Fibroblast of lung (primary cell): Measurements from ENCODE around the gene PIP4K2A. TPM values are rescaled to one million over a fixed set of nuclear protein-coding genes. Genes with fewer than 3 reads are reported as not detected.

Experiments
- DNase-seq, 2 donors: peaks; one replicate each; pipeline versions ENCODE4 v3.0.0 to v3.0.0-alpha.2; 2010; ENCODE audit warnings: low read depth in 2 of 2
- H2AFZ ChIP-seq: 2 replicates; pipeline ENCODE4 v1.5.1; 2012; ENCODE audit warnings: low read length, control low read depth, inconsistent platforms
- H3K27ac ChIP-seq: 2 replicates; pipeline ENCODE4 v1.5.1; 2011; ENCODE audit warnings: low read length, control low read depth; ENCODE audit not compliant: insufficient read depth
- H3K27me3 ChIP-seq: 2 replicates; pipeline ENCODE4 v1.5.1; 2011; ENCODE audit warnings: mild to moderate bottlenecking, low read length; ENCODE audit not compliant: control insufficient read depth, insufficient read depth
- H3K36me3 ChIP-seq: 2 replicates; pipeline ENCODE4 v1.5.1; 2011; ENCODE audit warnings: low read length; ENCODE audit not compliant: control insufficient read depth, insufficient read depth
- H3K4me1 ChIP-seq: 2 replicates; pipeline ENCODE4 v1.5.1; 2011; ENCODE audit warnings: low read length; ENCODE audit not compliant: control insufficient read depth, insufficient read depth; ENCODE audit errors: extremely low read depth
- H3K4me2 ChIP-seq: 2 replicates; pipeline ENCODE4 v1.5.1; 2011; ENCODE audit warnings: low read length, control low read depth; ENCODE audit not compliant: insufficient read depth; ENCODE audit errors: extremely low read depth
- H3K4me3 ChIP-seq, 4 experiments: fragments of 200-600 bp in 1 of 4; sonication (generic) in 1 of 4; replicated peaks in 1 of 4; 2 replicates each; pipeline ENCODE4 v1.5.1; 2011 to 2016; ENCODE audit warnings: low read length in 4 of 4, low read depth in 3 of 4, mild to moderate bottlenecking in 3 of 4, control low read depth in 2 of 4, inconsistent platforms in 1 of 4, mixed read lengths in 1 of 4; ENCODE audit not compliant: insufficient read depth in 1 of 4; ENCODE audit errors: control extremely low read depth in 1 of 4
- H3K79me2 ChIP-seq: 2 replicates; pipeline ENCODE4 v1.5.1; 2012; ENCODE audit warnings: mild to moderate bottlenecking, low read length, inconsistent platforms; ENCODE audit not compliant: control insufficient read depth, insufficient read depth
- H3K9ac ChIP-seq: 2 replicates; pipeline ENCODE4 v1.5.1; 2011; ENCODE audit warnings: mild to moderate bottlenecking, low read length, control low read depth; ENCODE audit not compliant: insufficient read depth
- H3K9me3 ChIP-seq: 2 replicates; pipeline ENCODE4 v1.5.1; 2012; ENCODE audit warnings: low read depth, low read length; ENCODE audit not compliant: control insufficient read depth, insufficient read depth
- H4K20me1 ChIP-seq: 2 replicates; pipeline ENCODE4 v1.5.1; 2011; ENCODE audit warnings: low read length; ENCODE audit not compliant: control insufficient read depth, insufficient read depth; ENCODE audit errors: extremely low read depth
- EZH2 ChIP-seq: IDR thresholded peaks from 2 replicates; pipeline ENCODE4 v1.5.1; 2012; ENCODE audit warnings: low read length, control low read depth, mild to moderate bottlenecking; ENCODE audit errors: missing control alignments
- polyA plus RNA-seq, 2 donors: library from polyadenylated mRNA; depleted of rRNA in 1 of 2; stranded (reverse) in 1 of 2; unstranded in 1 of 2; fragments of >200 nt; gene quantifications; 2 replicates each; pipeline ENCODE4 v1.2.1, GENCODE V29; 2011 to 2012; ENCODE audit warnings: missing spikeins in 1 of 2
- total RNA-seq: library from RNA; depleted of rRNA; stranded (reverse); fragments of >200 nt; gene quantifications from 2 replicates; pipeline ENCODE4 v1.2.1, GENCODE V29; 2014
- TF ChIP-seq, protein P1 (sequence below), 2 donors: IDR thresholded peaks in 1 of 2; conservative IDR thresholded peaks in 1 of 2; 1 replicate in 1 of 2; 2 replicates in 1 of 2; pipeline ENCODE4 v1.5.1; 2011 to 2012; ENCODE audit warnings: low read length in 2 of 2, control low read depth in 1 of 2, inconsistent platforms in 1 of 2, low read depth in 1 of 2, mild to moderate bottlenecking in 1 of 2

PIP4K2A gene
- total and polyA plus RNA-seq, 2 donors (not counting 1 experiment from before 2014, with no cell fraction given), result 28.5 to 40.0 TPM

DNA sequence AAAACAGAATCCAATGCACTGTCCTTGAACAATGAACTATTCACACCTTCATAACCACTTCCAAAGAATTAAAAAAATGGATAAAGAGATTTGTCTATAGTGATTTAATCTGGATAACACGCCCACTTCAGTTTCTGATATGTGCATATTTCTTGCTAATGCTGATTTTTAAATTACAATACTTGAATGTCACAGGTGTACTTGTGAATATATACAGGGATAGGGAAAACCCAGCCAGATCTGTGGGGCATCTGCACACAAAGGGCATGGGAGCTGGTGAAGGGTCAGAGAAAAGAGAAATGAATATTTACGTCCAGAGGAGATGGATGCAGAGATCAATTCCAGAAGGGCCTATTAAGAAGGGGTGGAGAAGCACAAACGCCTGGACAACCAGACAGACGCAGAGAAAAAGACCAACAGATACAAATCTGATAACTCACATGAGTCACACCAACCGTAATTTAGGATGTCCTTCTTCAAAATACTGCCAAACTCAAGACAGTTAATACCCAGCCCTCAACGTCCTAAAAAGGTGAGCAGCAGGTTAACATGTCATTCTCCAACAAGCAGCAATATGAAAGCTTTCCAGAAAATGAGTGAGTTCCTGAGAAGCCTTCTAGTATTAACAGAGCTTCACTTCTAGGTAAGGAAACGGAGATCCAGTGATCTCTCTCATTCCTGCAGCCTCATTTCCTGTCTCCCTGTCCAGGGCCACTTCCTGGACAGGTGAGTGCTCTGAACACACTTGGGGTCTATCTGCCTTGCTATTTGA lies 41.9 kb downstream of the PIP4K2A start:
- DNase-seq, result peak in 1 of 2 donors; percentile 10
- H4K20me1 ChIP-seq, result no peaks in the 10 kb centered on the region
- H3K27ac ChIP-seq, result no peak overlapping the region
- H3K4me1 ChIP-seq, result no peaks in the 10 kb centered on the region
- H3K79me2 ChIP-seq, result peaks cover 46% of the 10 kb centered on the region
- H2AFZ ChIP-seq, result no peak overlapping the region
- TF ChIP-seq EZH2, result no peak
- TF ChIP-seq, protein P1, sequence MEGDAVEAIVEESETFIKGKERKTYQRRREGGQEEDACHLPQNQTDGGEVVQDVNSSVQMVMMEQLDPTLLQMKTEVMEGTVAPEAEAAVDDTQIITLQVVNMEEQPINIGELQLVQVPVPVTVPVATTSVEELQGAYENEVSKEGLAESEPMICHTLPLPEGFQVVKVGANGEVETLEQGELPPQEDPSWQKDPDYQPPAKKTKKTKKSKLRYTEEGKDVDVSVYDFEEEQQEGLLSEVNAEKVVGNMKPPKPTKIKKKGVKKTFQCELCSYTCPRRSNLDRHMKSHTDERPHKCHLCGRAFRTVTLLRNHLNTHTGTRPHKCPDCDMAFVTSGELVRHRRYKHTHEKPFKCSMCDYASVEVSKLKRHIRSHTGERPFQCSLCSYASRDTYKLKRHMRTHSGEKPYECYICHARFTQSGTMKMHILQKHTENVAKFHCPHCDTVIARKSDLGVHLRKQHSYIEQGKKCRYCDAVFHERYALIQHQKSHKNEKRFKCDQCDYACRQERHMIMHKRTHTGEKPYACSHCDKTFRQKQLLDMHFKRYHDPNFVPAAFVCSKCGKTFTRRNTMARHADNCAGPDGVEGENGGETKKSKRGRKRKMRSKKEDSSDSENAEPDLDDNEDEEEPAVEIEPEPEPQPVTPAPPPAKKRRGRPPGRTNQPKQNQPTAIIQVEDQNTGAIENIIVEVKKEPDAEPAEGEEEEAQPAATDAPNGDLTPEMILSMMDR (conservative IDR thresholded peaks at IDR 0.05 in 1 of 2, IDR thresholded peaks at IDR 0.05 in 1 of 2; ENCODE audit: low read depth in 1 of 2, low read length in 2 of 2), result no peak
- H3K27me3 ChIP-seq, result no peaks in the 10 kb centered on the region
- H3K4me2 ChIP-seq, result no peak overlapping the region
- H3K36me3 ChIP-seq, result no peaks in the 10 kb centered on the region
- no peaks in the 10 kb centered on the region for H3K9me3 ChIP-seq
- H3K4me3 ChIP-seq, result no peak overlapping the region
- H3K9ac ChIP-seq, result no peak overlapping the region

- Histone ChIP-seq H3K9ac (no peak overlapping the region), H2AFZ (no peak overlapping the region), H3K4me2 (no peak overlapping the region), H3K79me2 (peaks cover 40% of the 10 kb centered on the region), H3K4me3 (no peak overlapping the region), H3K36me3 (no peaks in the 10 kb centered on the region), H3K27ac (no peak overlapping the region), H3K27me3 (no peaks in the 10 kb centered on the region), H4K20me1 (no peaks in the 10 kb centered on the region), H3K4me1 (no peaks in the 10 kb centered on the region), H3K9me3 (no peaks in the 10 kb centered on the region)
- peak; percentile 43 to 68 for DNase-seq
- TF ChIP-seq, protein P1 (conservative IDR thresholded peaks at IDR 0.05 in 1 of 2, IDR thresholded peaks at IDR 0.05 in 1 of 2; ENCODE audit: low read depth in 1 of 2, low read length in 2 of 2), result no peak
- no peak for TF ChIP-seq EZH2
Observed at GRCh38 chr10:22670788-22671187, 43.6 kb downstream of the PIP4K2A start.

DNA sequence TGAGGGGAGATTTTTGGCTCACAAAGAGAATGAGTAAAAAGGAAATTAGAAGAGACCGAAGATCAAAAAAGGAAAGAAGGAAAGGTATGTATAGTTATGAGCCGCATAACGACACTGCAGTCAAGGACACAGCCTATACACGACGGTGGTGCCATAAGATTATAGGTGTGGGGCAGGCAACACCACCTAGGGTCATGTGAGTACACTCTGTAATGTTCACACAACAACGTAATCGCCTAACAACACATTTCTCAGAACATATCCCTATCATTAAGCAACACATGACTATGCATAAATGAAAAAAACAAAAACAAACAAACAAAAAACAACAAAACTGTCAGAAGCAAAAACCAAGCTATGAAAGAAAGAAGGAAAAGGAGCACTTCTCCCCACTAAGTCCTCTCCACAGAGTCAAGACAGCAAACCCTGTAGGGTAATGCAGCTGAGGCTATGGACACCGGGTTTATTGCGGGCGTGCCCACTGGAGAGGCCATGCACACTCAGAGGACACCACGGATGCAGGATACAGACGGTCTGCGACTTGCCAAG lies 45.1 kb downstream of the PIP4K2A start:
- TF ChIP-seq EZH2, result no peak
- TF ChIP-seq, protein P1 (conservative IDR thresholded peaks at IDR 0.05 in 1 of 2, IDR thresholded peaks at IDR 0.05 in 1 of 2; ENCODE audit: low read depth in 1 of 2, low read length in 2 of 2), result no peak
- DNase-seq, result no peak
- Histone ChIP-seq H3K27me3 (no peaks in the 10 kb centered on the region), H2AFZ (no peak overlapping the region), H3K4me3 (no peak overlapping the region), H3K27ac (no peak overlapping the region), H3K9ac (no peak overlapping the region), H3K4me1 (no peaks in the 10 kb centered on the region), H3K36me3 (no peaks in the 10 kb centered on the region), H4K20me1 (no peaks in the 10 kb centered on the region), H3K79me2 (peaks cover 41% of the 10 kb centered on the region), H3K4me2 (no peak overlapping the region), H3K9me3 (no peaks in the 10 kb centered on the region)
